H1 (cell line): ENCODE data around the gene GON4L. TPM values are rescaled to one million over a fixed set of nuclear protein-coding genes. Genes with fewer than 3 reads are reported as not detected.

ENCODE experiments used
- CTCF ChIA-PET: fragments of 300-600 bp; sonication (Branson Sonifier 250); formaldehyde crosslinking; loops from one replicate; lab custom pipeline; 2021; ENCODE audit not compliant: partially characterized antibody; lab: Charles Lee
- POLR2A ChIA-PET: fragments of 300-600 bp; sonication (Branson Sonifier 250); formaldehyde crosslinking; loops from one replicate; lab custom pipeline; 2021; ENCODE audit warnings: inconsistent platforms; ENCODE audit not compliant: partially characterized antibody; lab: Charles Lee
- DNase-seq, 2 experiments: peaks; one replicate each; pipeline versions ENCODE4 v3.0.0 to v3.0.0-alpha.2; 2010 to 2022; ENCODE audit warnings: low spot score in 2 of 2, low read depth in 1 of 2, mixed read lengths in 1 of 2
- FAIRE-seq: peaks from 2 replicates; lab custom pipeline; 2011; peaks lifted over from hg19 to GRCh38; lab: Jason Lieb, UNC
- H2AFZ ChIP-seq: 2 replicates; pipeline ENCODE4 v1.8.1; 2012; ENCODE audit warnings: low read length, inconsistent platforms
- H2AK5ac ChIP-seq: 2 replicates; pipeline ENCODE4 v1.6.1; 2013; ENCODE audit warnings: low read depth, low read length
- H2BK120ac ChIP-seq: replicated peaks from 2 replicates; pipeline ENCODE3; 2013; ENCODE audit warnings: low read depth, low read length, inconsistent platforms
- H2BK12ac ChIP-seq: 2 replicates; pipeline ENCODE4 v1.6.1; 2013; ENCODE audit warnings: low read depth, low read length
- H2BK15ac ChIP-seq: 2 replicates; pipeline ENCODE4 v1.6.1; 2013; ENCODE audit warnings: low read length
- H2BK20ac ChIP-seq: 2 replicates; pipeline ENCODE4 v1.6.1; 2013; ENCODE audit warnings: low read length
- H2BK5ac ChIP-seq: 2 replicates; pipeline ENCODE4 v1.6.1; 2013; ENCODE audit warnings: low read depth, low read length
- H3K14ac ChIP-seq: 2 replicates; pipeline ENCODE4 v1.6.1; 2013; ENCODE audit warnings: inconsistent platforms; ENCODE audit not compliant: insufficient read length
- H3K18ac ChIP-seq: 2 replicates; pipeline ENCODE4 v1.6.1; 2013; ENCODE audit warnings: low read length; ENCODE audit errors: extremely low read depth
- H3K23ac ChIP-seq: 2 replicates; pipeline ENCODE4 v1.6.1; 2013; ENCODE audit warnings: inconsistent platforms; ENCODE audit not compliant: insufficient read length
- H3K23me2 ChIP-seq: 2 replicates; pipeline ENCODE4 v1.6.1; 2013; ENCODE audit warnings: low read depth, low read length
- H3K27ac ChIP-seq: 2 replicates; pipeline ENCODE4 v1.6.1; 2011; ENCODE audit warnings: low read depth, low read length, inconsistent platforms
- H3K27me3 ChIP-seq, 4 experiments: replicated peaks in 1 of 4; 1 replicate in 1 of 4; 2 replicates in 3 of 4; pipeline versions ENCODE4 v1.6.1 to v1.8.1; 2011 to 2013; ENCODE audit warnings: low read length in 3 of 4, mild to moderate bottlenecking in 3 of 4, inconsistent platforms in 2 of 4, mixed read lengths in 2 of 4, moderate library complexity in 1 of 4; ENCODE audit not compliant: control insufficient read depth in 3 of 4, insufficient read depth in 3 of 4; ENCODE audit errors: extremely low read depth in 1 of 4
- H3K36me3 ChIP-seq, 4 experiments: 2 replicates each; pipeline versions ENCODE4 v1.6.1 to v1.8.1; 2011 to 2013; ENCODE audit warnings: mild to moderate bottlenecking in 4 of 4, low read length in 3 of 4, moderate library complexity in 2 of 4, control low read depth in 1 of 4, inconsistent platforms in 1 of 4; ENCODE audit not compliant: insufficient read depth in 4 of 4, control insufficient read depth in 2 of 4
- H3K4ac ChIP-seq: replicated peaks from 2 replicates; pipeline ENCODE3; 2013; ENCODE audit warnings: low read length, low read depth, mixed read lengths, inconsistent platforms; ENCODE audit not compliant: insufficient read length
- H3K4me1 ChIP-seq, 4 experiments: replicated peaks in 1 of 4; 1 replicate in 1 of 4; 2 replicates in 3 of 4; pipeline versions ENCODE4 v1.6.1 to v1.8.1; 2011 to 2013; ENCODE audit warnings: low read length in 3 of 4, inconsistent platforms in 2 of 4, mixed read lengths in 1 of 4; ENCODE audit not compliant: insufficient read depth in 4 of 4, control insufficient read depth in 3 of 4
- H3K4me2 ChIP-seq, 2 experiments: 2 replicates each; pipeline versions ENCODE4 v1.6.1 to v1.8.1; 2011 to 2013; ENCODE audit warnings: low read depth in 2 of 2, low read length in 2 of 2, control low read depth in 1 of 2, inconsistent platforms in 1 of 2, mild to moderate bottlenecking in 1 of 2; ENCODE audit not compliant: insufficient read depth in 1 of 2
- H3K4me3 ChIP-seq, 4 experiments: fragments of 200-600, 300-600 bp in 1 of 4; sonication (generic), shearing (Covaris generic), sonication (Bioruptor Twin) in 1 of 4; 2 replicates each; pipeline versions ENCODE4 v1.5.1 to v1.8.1; 2011 to 2016; ENCODE audit warnings: low read length in 4 of 4, low read depth in 3 of 4, control low read depth in 2 of 4, inconsistent platforms in 2 of 4, mild to moderate bottlenecking in 2 of 4, mixed read lengths in 1 of 4, moderate library complexity in 1 of 4; ENCODE audit not compliant: insufficient read depth in 2 of 4; ENCODE audit errors: extremely low read depth in 1 of 4
- H3K56ac ChIP-seq: replicated peaks from 2 replicates; pipeline ENCODE3; 2013; ENCODE audit warnings: low read depth, mild to moderate bottlenecking, mixed read lengths, low read length, inconsistent platforms; ENCODE audit not compliant: insufficient read length
- H3K79me1 ChIP-seq: 2 replicates; pipeline ENCODE4 v1.6.1; 2013; ENCODE audit warnings: low read depth, low read length, control low read depth
- H3K79me2 ChIP-seq, 2 experiments: 2 replicates each; pipeline versions ENCODE4 v1.6.1 to v1.8.1; 2012 to 2013; ENCODE audit warnings: low read length in 2 of 2, mild to moderate bottlenecking in 2 of 2, inconsistent platforms in 1 of 2; ENCODE audit not compliant: insufficient read depth in 2 of 2, control insufficient read depth in 1 of 2
- H3K9ac ChIP-seq, 4 experiments: replicated peaks in 1 of 4; 1 replicate in 1 of 4; 2 replicates in 3 of 4; pipeline versions ENCODE4 v1.6.1 to v1.8.1; 2011 to 2013; ENCODE audit warnings: low read depth in 3 of 4, low read length in 3 of 4, control low read depth in 2 of 4, mild to moderate bottlenecking in 2 of 4, moderate library complexity in 2 of 4, inconsistent platforms in 1 of 4; ENCODE audit errors: extremely low read depth in 1 of 4
- H3K9me3 ChIP-seq, 2 experiments: 2 replicates each; pipeline versions ENCODE4 v1.6.1 to v1.8.1; 2012 to 2013; ENCODE audit warnings: mild to moderate bottlenecking in 2 of 2, moderate library complexity in 2 of 2, control low read depth in 1 of 2, inconsistent platforms in 1 of 2, low read depth in 1 of 2, low read length in 1 of 2, mixed read lengths in 1 of 2; ENCODE audit not compliant: insufficient read depth in 2 of 2
- H4K20me1 ChIP-seq, 2 experiments: replicated peaks in 1 of 2; 2 replicates each; pipeline versions ENCODE3 to v1.8.1; 2011 to 2013; ENCODE audit warnings: inconsistent platforms in 2 of 2, low read length in 2 of 2, mild to moderate bottlenecking in 1 of 2; ENCODE audit not compliant: insufficient read depth in 2 of 2, control insufficient read depth in 1 of 2
- H4K5ac ChIP-seq: 2 replicates; pipeline ENCODE4 v1.6.1; 2013; ENCODE audit warnings: low read length, low read depth, mixed read lengths, inconsistent platforms; ENCODE audit not compliant: insufficient read length
- H4K8ac ChIP-seq: 2 replicates; pipeline ENCODE4 v1.8.0; 2013; ENCODE audit warnings: mild to moderate bottlenecking, moderate library complexity, low read length, inconsistent platforms; ENCODE audit not compliant: insufficient read depth; ENCODE audit errors: extremely low read depth
- H4K91ac ChIP-seq: replicated peaks from 2 replicates; pipeline ENCODE3; 2013; ENCODE audit warnings: low read length, mixed read lengths, inconsistent platforms; ENCODE audit not compliant: insufficient read length
- ATF3 ChIP-seq: IDR thresholded peaks from 2 replicates; pipeline ENCODE4 v1.6.1; 2011; ENCODE audit warnings: low read depth, mild to moderate bottlenecking, low read length; ENCODE audit not compliant: insufficient read depth
- BACH1 ChIP-seq: IDR thresholded peaks from 2 replicates; pipeline ENCODE4 v1.6.1; 2012; ENCODE audit warnings: low read length, improper control_type of control experiment
- BCL11A ChIP-seq, 2 experiments: IDR thresholded peaks; one replicate each; pipeline ENCODE4 v1.6.1; 2011; ENCODE audit warnings: low read depth in 2 of 2, low read length in 2 of 2, mild to moderate bottlenecking in 2 of 2
- CEBPB ChIP-seq: IDR thresholded peaks from 2 replicates; pipeline ENCODE4 v1.6.1; 2012; ENCODE audit warnings: low read depth, low read length
- CREB1 ChIP-seq: IDR thresholded peaks from 2 replicates; pipeline ENCODE4 v1.6.1; 2012; ENCODE audit warnings: inconsistent platforms
- HDAC2 ChIP-seq, 2 experiments: fragments of 300-600 bp in 1 of 2; sonication (generic) in 1 of 2; IDR thresholded peaks; 2 replicates each; pipeline ENCODE4 v1.6.1; 2011 to 2012; ENCODE audit warnings: low read depth in 2 of 2, low read length in 2 of 2, mild to moderate bottlenecking in 2 of 2, moderate library complexity in 2 of 2, borderline replicate concordance in 1 of 2, inconsistent platforms in 1 of 2
- JUN ChIP-seq: IDR thresholded peaks from 2 replicates; pipeline ENCODE4 v1.6.1; 2011; ENCODE audit warnings: low read depth, mild to moderate bottlenecking, improper control_type of control experiment, low read length
- MAX ChIP-seq: IDR thresholded peaks from 2 replicates; pipeline ENCODE4 v1.6.1; 2012; ENCODE audit warnings: inconsistent platforms
- PHF8 ChIP-seq: fragments of 200-600 bp; sonication (generic); conservative IDR thresholded peaks from 2 replicates; pipeline ENCODE4 v1.7.1; 2012; ENCODE audit warnings: low read depth, mild to moderate bottlenecking, inconsistent platforms, low read length, moderate library complexity
- POU5F1 ChIP-seq: IDR thresholded peaks from 2 replicates; pipeline ENCODE4 v1.6.1; 2011; ENCODE audit warnings: low read depth, mild to moderate bottlenecking, low read length, moderate library complexity
- SAP30 ChIP-seq: fragments of 300-600 bp; sonication (generic); IDR thresholded peaks from 2 replicates; pipeline ENCODE4 v1.7.1; 2012; ENCODE audit warnings: low read length, moderate library complexity, mild to moderate bottlenecking, inconsistent platforms; ENCODE audit not compliant: insufficient read depth, insufficient replicate concordance
- SIRT6 ChIP-seq: IDR thresholded peaks from one replicate; pipeline ENCODE4 v1.7.1; 2012; ENCODE audit warnings: low read length, inconsistent platforms
- SRF ChIP-seq: IDR thresholded peaks from 2 replicates; pipeline ENCODE4 v1.6.1; 2011; ENCODE audit warnings: mild to moderate bottlenecking, low read depth, low read length, moderate library complexity
- ZNF274 ChIP-seq: IDR thresholded peaks from 2 replicates; pipeline ENCODE4 v1.7.0; 2012; ENCODE audit warnings: low read length, borderline replicate concordance; ENCODE audit errors: extremely low read depth
- WGBS, 2 experiments: shearing (Covaris generic) in 1 of 2; methylation state at CpG; one replicate each; pipeline versions ENCODE4 v1.1.6 to v1.1.7; 2013 to 2015; ENCODE audit warnings: low lambda C conversion rate in 2 of 2, mixed read lengths in 2 of 2, inconsistent platforms in 1 of 2, low coverage in 1 of 2, missing lambda C conversion rate in 1 of 2; ENCODE audit not compliant: insufficient replicate concordance in 2 of 2, insufficient coverage in 1 of 2, insufficient read length in 1 of 2; ENCODE audit errors: extremely low coverage in 1 of 2, missing lambda C conversion rate in 1 of 2; 5-methylcytosine and 5-hydroxymethylcytosine counted together
- polyA plus RNA-seq, 7 experiments: library from polyadenylated mRNA; depleted of rRNA in 3 of 7; stranded (reverse) in 5 of 7; unstranded in 2 of 7; fragments of >200 nt in 5 of 7; fragments of 200-250 nt in 2 of 7; gene quantifications; 1 replicate in 5 of 7; 2 replicates in 1 of 7; 4 replicates in 1 of 7; pipeline versions ENCODE4 v1.2.1 to v1.2.3, GENCODE V29; 2011 to 2013; ENCODE audit warnings: missing spikeins in 2 of 7, mixed read lengths in 2 of 7
- total RNA-seq: library from RNA; stranded (reverse); fragmentation: NEBNext Ultra II Directional; extraction: Animal tissue kit (Norgen Biotek cat#: 25700); gene quantifications from 2 replicates; pipeline ENCODE4 v1.2.1, GENCODE V29; 2021

Gene GON4L
- total and polyA plus RNA-seq, 2 of the 8 experiments (the other 6 are each of a cell fraction or from before 2014, with no cell fraction given): 26.2 to 52.1 TPM

GRCh38 chr1:155703216-155703615 lies 153.8 kb downstream of the GON4L start:
- Histone ChIP-seq H2AFZ (no peak overlapping the region), H2BK20ac (no peak overlapping the region), H3K18ac (no peak overlapping the region), H3K27ac (no peak overlapping the region), H4K20me1 (no peaks in the 10 kb centered on the region), H3K56ac (no peak overlapping the region), H3K4me1 (no peaks in the 10 kb centered on the region), H3K79me1 (peaks cover 5% of the 10 kb centered on the region; the same call in 1 of the 2 replicates), H3K23me2 (no peaks in the 10 kb centered on the region), H4K91ac (no peak overlapping the region), H2BK120ac (no peak overlapping the region), H2BK12ac (no peak overlapping the region), H4K5ac (no peak overlapping the region), H3K9ac (no peak overlapping the region), H3K9me3 (no peaks in the 10 kb centered on the region; a peak in 2 of 4 replicates), H2BK5ac (no peak overlapping the region), H3K14ac (no peak overlapping the region), H2AK5ac (no peak overlapping the region), H2BK15ac (no peak overlapping the region), H3K36me3 (peaks cover 0 to 3% (median 0%) of the 10 kb centered on the region in 4 experiments; a peak in 1 of 8 replicates), H3K4me3 (no peak overlapping the region), H3K23ac (no peak overlapping the region), H4K8ac (no peak overlapping the region), H3K4me2 (no peak overlapping the region), H3K27me3 (no peaks in the 10 kb centered on the region), H3K4ac (no peak overlapping the region), H3K79me2 (peaks cover 0 to 59% of the 10 kb centered on the region in 2 experiments; a peak in 3 of 4 replicates)
- 87% methylated on average over 6 of the region's 6 CpGs; no CpG with 5 or more reads in 1 of the 2 experiments for WGBS, 2 experiments
- POLR2A ChIA-PET: no interaction called here
- no peak for FAIRE-seq
- DNase-seq: no peak
- CTCF ChIA-PET: no interaction called here
- no peak for TF ChIP-seq ATF3
- TF ChIP-seq BCL11A (IDR thresholded peaks at IDR 0.05; ENCODE audit: low read depth in 2 of 2, low read length in 2 of 2): no peak
- no peak for TF ChIP-seq CEBPB
- TF ChIP-seq CREB1: no peak
- TF ChIP-seq MAX: no peak
- TF ChIP-seq PHF8: no peak
- no peak for TF ChIP-seq BACH1
- TF ChIP-seq JUN: no peak
- TF ChIP-seq ZNF274: no peak
- TF ChIP-seq HDAC2 (IDR thresholded peaks at IDR 0.05; ENCODE audit: borderline replicate concordance in 1 of 2, low read depth in 2 of 2, low read length in 2 of 2): no peak
- no peak for TF ChIP-seq SIRT6
- TF ChIP-seq SRF: no peak
- TF ChIP-seq SAP30: no peak
- TF ChIP-seq POU5F1: no peak
